GM19455 (cell line): ENCODE data around the gene UNC5B.

Experiments
- ATAC-seq: cut with Tn5 transposase; IDR thresholded peaks from one replicate; pipeline ENCODE4 v1.9.1; 2021; ENCODE audit not compliant: unreplicated experiment

The UNC5B gene

DNA sequence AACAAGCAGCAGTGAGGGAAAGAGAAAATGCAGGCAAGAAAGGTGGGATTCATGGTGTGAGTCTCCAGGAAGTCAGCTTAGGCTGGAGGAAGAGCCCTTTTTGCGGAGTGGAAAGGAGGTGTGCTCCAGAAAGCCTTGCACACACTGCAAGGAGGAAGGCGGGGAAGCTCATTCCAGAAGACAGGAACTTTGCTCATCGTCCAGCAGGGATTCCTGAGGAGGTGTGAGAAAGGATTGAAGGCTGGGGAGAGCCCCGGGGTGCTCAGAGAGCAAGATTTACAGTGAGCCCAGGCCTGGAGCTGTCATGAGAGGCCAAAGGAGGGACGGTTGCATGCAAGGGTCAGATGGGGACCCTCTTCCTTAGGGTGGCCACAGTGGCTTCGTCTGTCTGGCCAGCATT is 124.3 kb downstream of the UNC5B start:
- ATAC-seq, result no peak

DNA sequence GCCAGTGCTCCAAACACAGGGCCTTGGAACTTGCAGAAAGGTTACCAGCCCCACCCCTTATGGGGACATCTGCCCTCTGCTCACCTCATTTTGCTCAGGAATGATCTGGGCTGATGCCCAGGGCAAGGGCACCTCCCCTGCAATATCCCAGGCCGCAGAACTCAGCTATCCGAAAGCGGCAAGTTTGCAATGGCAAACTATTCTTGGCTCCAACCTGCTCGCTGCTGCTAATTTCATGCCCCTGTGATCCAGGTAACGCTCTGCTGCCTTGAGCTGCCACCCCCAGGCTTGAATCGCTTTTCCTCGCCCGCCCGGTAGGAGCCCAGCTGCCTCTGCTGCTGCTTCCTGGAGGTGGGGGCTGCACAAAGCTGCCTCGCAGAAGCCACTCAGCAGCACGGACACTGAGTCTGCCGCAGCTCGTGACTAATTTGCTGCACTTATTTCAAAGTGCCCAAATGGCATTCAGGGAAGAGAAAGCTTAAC is 124.9 kb downstream of the UNC5B start:
- no peak for ATAC-seq

DNA sequence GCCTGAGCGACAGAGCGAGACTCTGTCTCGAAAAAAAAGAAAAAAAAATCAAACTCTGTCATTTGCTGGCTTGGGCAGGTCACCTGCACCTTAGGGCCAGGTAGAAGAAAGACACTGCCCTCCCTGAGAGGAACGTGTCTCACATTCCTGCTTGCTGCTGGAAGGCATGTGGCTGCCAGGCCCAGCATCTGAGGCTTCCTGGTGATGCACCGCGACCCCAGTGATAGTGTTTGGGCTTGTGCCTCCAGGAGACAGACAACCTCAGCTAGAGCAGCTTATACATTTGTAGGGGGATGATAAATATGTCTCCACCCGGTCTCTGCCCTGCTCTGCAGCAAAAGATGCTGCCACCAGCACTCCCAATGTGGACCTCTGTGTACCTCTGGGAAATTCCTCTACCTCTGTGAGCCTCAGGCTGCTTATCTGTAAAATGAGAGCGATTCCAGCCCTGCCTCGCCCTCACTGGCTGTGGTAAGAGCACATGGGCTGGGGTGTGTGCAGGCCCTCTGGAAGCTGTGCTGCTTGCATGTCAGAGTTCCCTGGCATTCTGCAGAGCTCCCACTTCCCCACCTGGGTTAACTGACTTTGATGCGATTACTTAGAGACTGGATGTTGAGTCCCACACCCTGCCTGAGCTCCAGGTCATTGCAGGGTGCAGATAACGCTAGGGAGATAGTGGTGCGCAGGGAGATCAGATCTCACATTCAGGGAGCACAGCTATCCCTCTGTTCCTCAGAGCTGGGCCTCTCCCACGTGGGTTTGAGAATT is 126.5 kb downstream of the UNC5B start:
- ATAC-seq, result no peak

DNA sequence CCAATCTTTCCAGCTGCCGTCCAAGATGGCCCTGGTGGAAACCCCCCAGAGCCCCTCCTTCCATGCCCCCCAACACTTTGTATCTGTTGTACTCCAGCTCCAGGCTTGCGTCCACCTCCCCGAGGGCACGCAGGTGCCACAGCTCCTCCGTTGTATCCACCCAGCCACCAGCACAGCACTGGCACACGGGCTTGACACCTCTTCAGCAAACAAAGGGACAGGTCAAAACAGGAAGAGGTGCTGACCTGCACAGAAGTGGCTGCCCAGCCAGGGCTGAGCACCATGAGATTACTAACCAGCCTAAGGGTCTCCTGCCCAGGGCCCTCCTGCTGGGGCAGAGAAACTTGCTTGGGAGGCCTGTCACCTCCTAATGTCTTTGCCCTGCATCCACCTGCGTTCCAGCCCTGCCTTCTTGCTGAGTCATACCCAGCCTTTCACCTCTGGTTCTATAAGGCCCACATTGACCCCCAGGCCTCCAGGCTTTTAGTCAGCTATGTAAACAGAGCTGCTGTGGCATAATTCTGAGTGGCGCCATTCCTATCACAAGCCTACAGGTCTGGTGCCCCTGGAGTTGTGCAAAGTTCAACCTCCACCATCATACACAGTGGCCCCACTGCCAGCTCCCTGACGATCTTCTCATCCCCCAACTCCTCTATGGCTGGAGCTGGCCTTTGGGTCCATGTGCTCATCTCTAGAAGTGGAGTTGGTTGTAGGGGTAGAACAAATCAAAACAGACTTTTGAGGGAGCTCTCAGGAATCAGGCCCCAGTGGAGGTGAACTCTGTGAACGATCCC is 127.6 kb downstream of the UNC5B start:
- no peak for ATAC-seq

DNA sequence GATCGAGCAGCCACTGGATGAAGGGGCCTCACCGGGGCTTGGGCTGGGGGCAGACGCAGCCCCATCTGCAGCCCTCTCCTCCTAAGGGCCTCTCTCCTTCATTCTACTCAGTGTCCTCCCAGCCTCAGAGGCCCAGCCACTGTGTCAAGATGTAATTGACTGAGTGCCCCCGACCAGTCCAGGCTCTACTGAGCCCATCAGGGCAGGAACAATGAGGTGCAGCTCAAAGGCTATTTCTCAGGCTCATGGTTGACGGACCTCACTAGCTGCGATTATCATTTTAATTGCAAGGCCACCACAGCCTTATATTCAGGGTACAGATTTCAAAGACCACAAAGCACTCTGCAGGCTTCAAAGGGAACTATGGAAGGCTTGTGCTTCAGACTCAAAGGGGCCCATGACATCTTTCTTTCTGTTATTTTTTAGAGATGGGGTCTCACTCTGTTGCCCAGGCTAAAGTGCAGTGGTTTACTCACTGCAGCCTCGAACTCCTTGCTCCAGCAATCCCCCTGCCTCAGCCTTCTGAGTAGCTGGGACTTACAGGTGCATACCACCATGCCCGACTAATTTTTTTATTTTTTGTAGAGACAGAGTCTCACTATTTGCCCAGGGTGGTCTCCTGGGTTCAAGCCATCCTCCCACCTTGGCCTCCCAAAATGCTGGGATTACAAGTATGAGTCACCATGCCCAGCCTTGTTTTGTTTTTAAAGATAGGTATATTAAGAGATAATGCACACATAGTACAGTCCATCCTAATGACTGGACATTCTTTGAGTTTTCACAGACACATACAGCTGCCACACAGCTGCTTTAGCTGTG is 130.4 kb downstream of the UNC5B start:
- no peak for ATAC-seq

DNA sequence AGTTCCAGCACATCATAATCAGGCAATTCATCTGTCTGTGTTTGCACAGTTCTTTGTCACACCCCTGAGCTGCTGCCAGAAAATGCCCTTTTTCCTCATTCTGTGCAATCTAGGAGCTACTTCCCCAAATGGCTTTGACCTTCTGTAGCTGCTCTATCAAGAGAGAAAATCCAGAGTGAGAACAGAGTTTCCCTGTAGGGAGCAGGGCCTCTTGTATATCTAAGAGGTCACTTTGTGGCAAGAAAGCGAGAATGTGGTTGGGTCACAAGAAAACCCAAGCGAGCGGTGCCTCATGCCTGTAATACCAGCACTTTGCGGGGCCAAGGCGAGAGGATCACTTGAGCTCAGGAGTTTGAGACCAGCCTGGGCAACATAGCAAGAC is 131.0 kb downstream of the UNC5B start:
- no peak for ATAC-seq

DNA sequence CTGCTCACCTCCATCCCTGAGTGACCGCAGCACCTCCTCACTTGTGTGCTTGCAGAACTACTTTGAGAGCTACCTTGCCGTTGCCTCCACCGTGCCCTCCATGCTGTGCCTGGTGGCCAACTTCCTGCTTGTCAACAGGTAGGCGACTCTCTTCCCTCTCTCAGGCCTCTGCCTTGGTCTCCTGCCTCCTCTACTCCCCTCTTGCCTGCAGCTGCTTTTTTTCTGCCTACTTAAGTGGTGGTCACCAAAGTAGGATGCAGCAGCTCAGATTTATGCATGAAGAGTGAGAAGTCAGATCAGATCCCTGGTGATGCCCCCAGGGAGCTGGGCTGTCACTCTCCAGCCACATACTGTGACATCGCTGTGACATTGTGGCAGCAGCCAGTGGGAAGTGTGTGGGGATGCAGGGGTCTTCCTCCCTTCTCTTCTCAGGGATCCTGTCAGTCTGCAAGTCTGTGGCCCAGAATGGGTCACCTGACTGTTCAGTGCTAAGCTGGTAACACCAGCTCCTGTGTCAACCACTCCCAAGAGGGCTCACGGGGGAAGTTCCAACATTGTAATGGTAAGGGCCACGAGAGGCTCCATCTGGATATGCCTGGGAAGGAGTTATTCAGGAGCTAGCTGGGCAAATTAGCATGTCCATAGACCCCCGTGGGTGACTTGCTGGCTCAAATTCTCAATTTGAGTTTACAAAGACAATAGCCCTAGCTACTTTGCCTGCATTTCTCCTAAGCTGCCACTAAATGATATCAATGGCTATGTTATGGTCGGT is 132.0 kb downstream of the UNC5B start:
- ATAC-seq, result no peak

DNA sequence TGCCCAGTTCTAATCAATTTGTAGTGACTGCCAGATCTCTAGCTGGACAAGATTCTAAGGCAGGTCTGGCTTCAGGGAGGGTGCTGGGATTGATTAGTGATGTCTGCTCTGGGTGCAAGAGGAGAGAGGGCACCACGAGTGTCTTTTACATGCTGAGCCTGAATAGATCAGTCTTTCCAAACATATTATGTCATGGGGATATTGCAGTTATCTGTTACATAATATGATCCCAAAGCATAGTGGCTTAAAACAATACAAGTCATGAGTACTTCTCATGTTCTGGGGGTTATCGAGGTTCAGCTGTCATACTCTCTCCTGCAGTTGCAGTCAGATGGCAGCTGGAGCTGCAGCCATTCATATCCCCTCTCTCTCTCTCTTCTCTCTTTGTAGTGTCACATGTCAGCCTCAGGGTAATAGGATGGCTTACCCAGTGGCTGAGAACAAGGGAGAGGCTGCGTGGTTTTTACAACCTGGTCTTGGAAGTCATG is 132.7 kb downstream of the UNC5B start:
- ATAC-seq, result no peak

DNA sequence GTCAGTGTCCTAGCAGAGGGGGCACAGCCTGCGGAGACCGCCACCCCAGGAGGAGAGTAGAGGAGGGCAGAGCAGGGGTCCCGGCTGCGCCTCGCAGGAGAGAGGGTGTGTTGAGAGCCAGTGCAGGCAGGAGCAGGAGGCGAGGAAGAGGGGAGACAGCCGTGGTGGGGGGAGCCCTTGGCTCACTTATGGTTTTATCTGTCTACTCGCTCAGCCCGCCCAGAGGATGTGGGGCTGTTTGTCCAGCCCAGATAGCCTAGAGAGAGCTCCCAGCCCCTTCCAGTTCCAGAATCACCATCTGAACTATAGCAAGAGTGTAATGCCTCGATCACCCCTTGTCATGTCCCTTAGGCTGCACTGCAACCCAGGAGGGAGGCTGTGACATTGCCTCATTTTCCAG is 133.3 kb downstream of the UNC5B start:
- no peak for ATAC-seq

DNA sequence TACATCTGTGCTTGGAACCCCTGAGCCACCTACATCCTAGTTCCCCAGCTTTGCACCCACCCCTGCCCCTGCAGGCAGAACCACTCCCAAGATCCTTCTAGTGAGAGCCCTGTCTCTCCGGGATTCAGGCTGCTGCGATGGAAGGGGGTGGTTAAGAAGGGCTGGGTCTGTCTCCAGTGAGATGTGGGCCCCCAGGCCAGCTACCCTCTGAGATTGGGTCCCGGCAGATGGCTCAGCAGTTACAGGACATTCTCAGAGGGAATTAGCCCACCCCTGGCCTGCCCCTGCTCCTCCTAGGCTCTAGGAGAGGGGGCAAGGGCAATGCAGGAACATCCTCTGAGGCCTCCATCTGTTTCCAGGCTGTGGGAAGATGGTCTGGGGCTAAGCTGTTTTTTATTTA is 134.4 kb downstream of the UNC5B start:
- ATAC-seq, result no peak

DNA sequence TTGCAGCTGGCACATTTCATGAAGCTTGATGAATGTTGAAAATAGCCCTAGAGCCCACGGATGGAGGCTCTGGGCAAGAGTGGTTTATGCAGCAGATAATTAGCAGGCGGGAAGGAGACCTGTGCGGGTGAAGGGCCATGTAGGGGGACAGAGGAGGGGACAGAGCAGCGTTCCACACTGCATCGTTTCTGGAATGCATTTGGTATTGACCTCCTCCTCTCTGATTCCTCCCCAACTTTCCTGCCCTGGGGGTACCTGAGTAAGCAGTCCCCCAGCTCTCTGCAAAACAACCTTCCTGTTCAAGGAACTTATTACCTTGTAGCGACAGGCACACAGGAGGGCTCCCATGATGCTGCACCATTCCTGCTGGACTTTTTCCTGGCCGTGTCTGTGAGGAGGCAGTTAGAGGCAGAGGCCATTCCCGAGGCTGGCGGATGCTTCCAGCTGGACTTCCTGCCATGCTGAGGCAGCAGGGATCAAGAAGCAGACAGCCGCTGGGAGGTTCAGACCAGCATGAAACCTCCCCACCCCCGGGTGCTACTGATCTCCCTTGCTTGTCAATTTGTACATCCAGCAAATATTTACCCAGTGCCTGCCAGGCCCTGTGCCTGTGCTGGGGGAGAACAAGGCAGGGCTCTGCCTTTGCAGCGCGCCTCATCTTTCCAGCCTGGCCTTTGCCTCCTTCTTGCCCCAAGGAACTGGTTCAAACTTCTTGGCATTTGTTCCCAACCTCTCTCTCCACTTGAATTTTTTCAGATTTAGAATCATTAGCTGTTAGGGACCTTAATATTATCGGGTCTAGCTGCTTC is 135.4 kb downstream of the UNC5B start:
- no peak for ATAC-seq

DNA sequence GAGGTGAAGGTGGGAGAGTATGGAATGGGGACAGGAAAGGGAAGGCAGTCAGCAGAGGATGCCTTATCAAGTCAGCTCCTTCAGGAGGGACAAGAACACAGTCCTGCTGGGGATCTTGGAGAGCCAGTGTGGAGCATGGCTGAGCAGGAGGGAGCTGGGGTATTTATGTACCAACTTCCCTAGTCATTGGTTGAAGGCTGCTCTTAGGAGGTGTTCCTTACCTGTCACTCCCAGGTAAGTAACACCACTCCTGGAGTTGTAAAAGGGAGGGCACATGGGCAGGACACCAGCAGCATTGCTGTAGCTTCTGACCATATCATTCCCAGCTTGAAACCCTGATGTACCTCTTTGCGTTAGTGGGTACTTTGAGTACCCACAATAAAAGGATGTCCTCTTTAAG is 136.5 kb downstream of the UNC5B start:
- ATAC-seq, result no peak

DNA sequence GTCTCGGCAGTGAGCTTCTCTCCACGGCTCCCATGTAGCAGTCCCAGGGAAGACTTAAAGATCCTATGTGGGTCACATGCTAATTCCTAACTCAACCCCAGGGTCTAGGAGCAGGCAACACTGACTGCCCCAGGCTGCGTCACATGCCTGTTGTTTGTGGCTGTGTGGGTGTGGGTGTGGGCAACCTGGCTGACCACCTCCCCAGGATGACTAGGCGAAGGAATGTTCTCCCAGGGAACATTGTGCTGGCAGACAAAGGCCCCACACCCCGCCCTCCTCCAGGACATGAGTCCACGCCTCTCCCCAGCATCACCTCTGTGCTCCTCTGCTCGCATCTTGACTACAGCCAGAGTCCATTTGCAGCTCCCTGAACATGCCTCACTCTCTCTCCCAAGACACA is 137.0 kb downstream of the UNC5B start:
- no peak for ATAC-seq

DNA sequence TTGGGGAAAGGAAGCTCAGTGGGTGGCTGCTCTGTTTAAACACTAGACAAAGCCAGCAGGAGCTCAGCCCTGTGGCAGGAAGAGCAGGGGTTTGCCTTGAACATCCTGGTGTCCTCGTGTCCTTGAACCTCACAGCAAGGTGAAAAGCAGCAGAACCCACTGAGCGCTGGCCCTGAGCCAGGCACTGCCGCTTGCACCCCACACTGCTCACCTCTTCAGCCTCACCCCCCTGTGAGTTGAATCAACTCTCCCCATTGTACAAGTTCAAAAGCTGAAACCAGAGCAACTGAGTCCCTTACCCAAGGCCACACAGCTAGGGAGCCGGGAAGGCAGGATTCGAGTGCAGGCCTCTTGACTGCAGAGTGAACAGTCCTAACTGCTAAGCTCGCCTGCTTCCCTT is 138.7 kb downstream of the UNC5B start:
- no peak for ATAC-seq

DNA sequence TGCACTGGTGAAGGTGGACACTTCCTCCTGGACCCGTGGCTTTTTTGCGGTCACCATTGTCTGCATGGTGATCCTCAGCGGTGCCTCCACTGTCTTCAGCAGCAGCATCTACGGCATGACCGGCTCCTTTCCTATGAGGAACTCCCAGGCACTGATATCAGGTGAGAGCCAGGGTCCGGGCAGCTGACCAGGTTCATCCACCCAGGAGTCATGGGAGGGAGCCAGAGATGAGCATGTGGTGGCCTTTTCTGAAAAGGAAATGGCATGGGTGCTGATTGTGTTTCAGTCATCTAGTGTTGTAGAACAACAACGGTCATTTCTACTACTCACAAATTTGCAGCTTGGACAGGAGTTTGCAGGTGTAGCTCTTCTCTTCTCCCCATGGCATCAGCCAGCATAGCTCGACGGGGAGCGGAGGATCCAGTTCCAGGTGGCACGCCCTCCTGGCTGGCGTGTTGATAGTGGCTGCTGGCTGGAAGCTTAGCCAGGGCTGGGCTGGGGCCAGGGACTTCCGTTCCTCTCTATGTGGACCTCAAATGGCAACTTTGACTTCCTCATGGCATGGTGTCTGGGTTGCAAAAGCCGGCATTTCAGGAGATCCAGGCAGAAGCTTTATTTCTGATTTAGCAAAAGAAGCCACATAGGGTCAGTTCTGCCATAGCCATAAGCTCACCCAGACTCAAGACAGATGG is 139.4 kb downstream of the UNC5B start:
- ATAC-seq, result no peak
